Activated CD4-positive, alpha-beta T cell treated with anti-CD3 and anti-CD28 coated beads for 36 hours (primary cell): Measurements from ENCODE around the gene BTBD2. TPM values are rescaled to one million over a fixed set of nuclear protein-coding genes. Genes with fewer than 3 reads are reported as not detected.
"Not testable (repeated sequence)": the region's sequence is repeated elsewhere in the genome, so short reads cannot be mapped to it uniquely, and the experiment has no call there.

Experiments used
- ATAC-seq: fragments of 200-7000 bp; cut with Tn5 transposase; one replicate; pipeline ENCODE4 v1.10.0; 2021; ENCODE audit warnings: mild to moderate bottlenecking, moderate library complexity
- CTCF ChIA-PET: fragments of 350-600 bp; sonication (Branson Sonifier 250); formaldehyde crosslinking; loops from one replicate; lab custom pipeline; 2021; ENCODE audit warnings: antibody characterized with exemption; lab: Charles Lee
- POLR2A ChIA-PET: fragments of 350-600 bp; sonication (Branson Sonifier 250); formaldehyde crosslinking; loops from one replicate; lab custom pipeline; 2021; ENCODE audit warnings: antibody characterized with exemption, inconsistent platforms; lab: Charles Lee
- DNase-seq: peaks from one replicate; pipeline ENCODE4 v3.0.0-alpha.2; 2020
- H3K27ac Mint-ChIP-seq: one replicate; pipeline ENCODE4 v1.8.0; 2021; ENCODE audit warnings: mixed read lengths
- H3K27me3 Mint-ChIP-seq: one replicate; pipeline ENCODE4 v1.8.0; 2021; ENCODE audit warnings: mixed read lengths
- H3K36me3 Mint-ChIP-seq: one replicate; pipeline ENCODE4 v1.8.0; 2021; ENCODE audit warnings: low read depth, mixed read lengths
- H3K4me1 Mint-ChIP-seq: one replicate; pipeline ENCODE4 v1.8.0; 2021; ENCODE audit warnings: mixed read lengths
- H3K4me3 Mint-ChIP-seq: one replicate; pipeline ENCODE4 v1.8.0; 2021; ENCODE audit warnings: mild to moderate bottlenecking, moderate library complexity, mixed read lengths
- H3K9me3 Mint-ChIP-seq: one replicate; pipeline ENCODE4 v1.8.0; 2021; ENCODE audit warnings: low read depth, mixed read lengths
- intact Hi-C, 2 experiments: fragments of 100-400 bp; cut with DNase I in 1 of 2; cut with micrococcal nuclease in 1 of 2; formaldehyde crosslinking; loops; one replicate each; pipeline versions ENCODE4 v1.14.2 to v1.15.1; 2022 to 2024; cut with DNase I, micrococcal nuclease
- total RNA-seq, 2 experiments: library from RNA; stranded (reverse); gene quantifications; one replicate each; pipeline ENCODE4 v1.2.3, GENCODE V29; 2021

BTBD2 gene
- total RNA-seq, 2 experiments from 2014 or later, result 46.7 to 61.8 TPM

- intact Hi-C loops, result no loop called here
- Mint-ChIP-seq H3K4me3 (no peak overlapping the region), H3K9me3 (no peaks in the 10 kb centered on the region), H3K36me3 (peaks cover 31% of the 10 kb centered on the region), H3K27me3 (no peaks in the 10 kb centered on the region), H3K4me1 (no peaks in the 10 kb centered on the region), H3K27ac (no peak overlapping the region)
- CTCF ChIA-PET, result interaction anchor here (0.6 kb wide), 1 partner anchor 59 kb away, joined by 4 read pairs; no protein-coding TSS in a partner anchor
- ATAC-seq, result no peak
- POLR2A ChIA-PET, result interaction anchor here (0.6 kb wide), 1 partner anchor 703 kb away, joined by 4 read pairs; no protein-coding TSS in a partner anchor
- DNase-seq, result no peak
Measured at GRCh38 chr19:1989513-1990229, 25.8 kb downstream of the BTBD2 start.

GRCh38 chr19:1988464-1988863 is 27.1 kb downstream of the BTBD2 start:
- H3K27ac Mint-ChIP-seq, H3K27me3 Mint-ChIP-seq, POLR2A ChIA-PET, intact Hi-C loops, H3K4me1 Mint-ChIP-seq, H3K4me3 Mint-ChIP-seq, DNase-seq, H3K9me3 Mint-ChIP-seq, ATAC-seq, CTCF ChIA-PET: not testable (repeated sequence)
- H3K36me3 Mint-ChIP-seq, result peaks cover 31% of the 10 kb centered on the region

DNA sequence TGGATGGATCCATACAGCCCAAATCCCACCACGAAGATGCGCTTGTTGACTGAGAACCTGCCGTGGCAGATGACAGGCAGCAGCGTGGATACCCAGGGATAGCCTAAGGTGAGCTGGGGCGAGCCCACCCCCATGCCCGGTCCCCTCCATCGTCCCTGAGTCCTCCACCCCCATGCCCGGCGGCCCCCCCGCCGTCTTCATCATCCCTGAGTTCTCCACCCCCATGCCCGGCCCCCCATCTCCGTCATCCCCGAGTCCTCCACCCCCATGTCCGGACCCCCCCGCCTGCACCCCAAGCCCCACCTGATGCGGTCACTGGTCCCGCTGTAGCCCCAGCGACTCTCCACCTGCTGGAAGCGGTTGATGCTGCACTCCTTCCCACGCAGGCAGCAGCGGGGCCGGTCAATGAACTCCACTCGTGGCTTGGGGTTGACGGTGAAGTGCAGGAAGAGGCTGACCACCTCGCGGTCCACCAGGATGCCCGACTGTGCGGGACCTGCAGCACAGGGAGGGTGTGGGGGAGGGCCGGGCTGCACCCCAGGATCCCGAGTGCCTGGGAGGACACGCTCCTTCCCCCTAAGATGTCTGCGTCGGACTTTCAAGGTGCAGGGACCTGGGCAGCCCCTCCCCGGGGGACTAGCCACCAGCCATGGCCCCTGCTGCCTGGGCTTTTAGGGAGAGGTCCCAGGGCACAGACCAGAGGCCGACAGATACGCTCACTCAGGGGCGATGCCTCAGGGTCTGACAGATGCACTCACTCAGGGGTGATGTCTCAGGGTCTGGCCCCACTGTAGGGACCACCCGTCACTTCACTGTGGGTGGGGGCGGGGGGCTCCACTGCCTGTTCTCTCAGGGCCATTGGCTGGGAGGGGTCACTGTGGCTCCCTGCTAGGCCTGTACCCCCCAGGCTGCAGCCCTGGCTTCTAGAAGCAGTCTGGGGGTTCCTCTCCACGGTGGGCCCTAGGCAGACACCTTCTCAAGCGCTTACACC is 28.0 kb downstream of the BTBD2 start:
- Mint-ChIP-seq H3K4me1 (no peaks in the 10 kb centered on the region), H3K9me3 (no peaks in the 10 kb centered on the region), H3K27ac (no peak overlapping the region), H3K27me3 (no peaks in the 10 kb centered on the region), H3K36me3 (peaks cover 27% of the 10 kb centered on the region), H3K4me3 (no peak overlapping the region)
- ChIA-PET POLR2A (no interaction called here), CTCF (interaction anchor here (0.7 kb wide), 1 partner anchor 72 kb away, joined by 4 read pairs; no protein-coding TSS in a partner anchor)
- ATAC-seq (peak; percentile 12), DNase-seq (no peak)
- intact Hi-C loops, result no loop called here

DNA sequence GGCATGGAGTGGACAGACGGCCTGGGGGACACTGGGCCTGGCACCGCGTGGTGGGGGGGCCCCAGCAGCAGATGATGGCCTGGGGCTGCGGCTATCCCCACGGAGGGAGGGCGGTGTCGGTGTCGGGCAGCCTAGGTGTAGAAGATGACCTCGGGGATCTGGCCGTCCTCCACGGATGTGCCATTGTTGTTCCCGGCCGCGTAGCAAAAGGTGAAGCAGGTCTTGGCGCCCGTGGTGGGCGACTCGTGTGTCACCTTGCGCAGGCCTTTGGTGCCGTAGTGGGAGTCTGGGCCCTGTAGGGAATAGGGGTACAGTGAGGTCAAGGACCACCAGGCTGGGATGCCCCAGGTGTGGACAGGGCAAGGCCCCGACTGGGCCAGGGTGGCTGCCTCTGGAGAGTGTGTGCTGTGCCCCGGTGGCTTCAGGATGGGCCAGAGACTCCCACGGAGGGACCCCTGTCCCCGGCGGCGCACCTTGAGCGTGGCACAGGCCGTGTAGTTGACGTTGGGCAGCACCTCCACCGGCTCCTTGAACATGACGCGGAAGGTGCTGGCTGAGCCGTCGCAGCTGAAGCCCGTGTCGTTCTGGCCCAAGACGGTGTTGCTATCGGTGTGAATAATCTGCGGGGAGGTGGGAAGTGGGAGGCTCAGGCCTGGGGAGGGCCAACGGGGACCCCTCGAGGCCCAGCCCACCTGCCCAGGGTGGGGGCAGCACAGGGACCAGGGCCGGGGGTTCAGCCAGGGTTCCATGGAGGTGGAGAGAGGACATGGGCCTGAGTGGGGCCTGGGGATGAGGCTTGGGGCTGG is 29.0 kb downstream of the BTBD2 start:
- POLR2A ChIA-PET, result interaction anchor here (0.8 kb wide), 1 partner anchor 185 kb away, joined by 3 read pairs; no protein-coding TSS in a partner anchor
- intact Hi-C loops, result no loop called here
- Mint-ChIP-seq H3K4me1 (no peaks in the 10 kb centered on the region), H3K9me3 (no peaks in the 10 kb centered on the region), H3K27ac (no peak overlapping the region), H3K36me3 (peaks cover 34% of the 10 kb centered on the region), H3K4me3 (no peak overlapping the region), H3K27me3 (no peaks in the 10 kb centered on the region)
- ATAC-seq, result no peak
- CTCF ChIA-PET, result no interaction called here
- no peak for DNase-seq

- H3K4me3 Mint-ChIP-seq, result no peak overlapping the region
- DNase-seq, result no peak
- no peaks in the 10 kb centered on the region for H3K27me3 Mint-ChIP-seq
- no peaks in the 10 kb centered on the region for H3K9me3 Mint-ChIP-seq
- H3K27ac Mint-ChIP-seq, result no peak overlapping the region
- ChIA-PET POLR2A (interaction anchor here (0.8 kb wide), 1 partner anchor 185 kb away, joined by 3 read pairs; no protein-coding TSS in a partner anchor), CTCF (no interaction called here)
- no peak for ATAC-seq
- H3K36me3 Mint-ChIP-seq, result peaks cover 35% of the 10 kb centered on the region
- intact Hi-C loops, result no loop called here
- H3K4me1 Mint-ChIP-seq, result no peaks in the 10 kb centered on the region
Measured at GRCh38 chr19:1985588-1986356, 29.7 kb downstream of the BTBD2 start.

- Mint-ChIP-seq H3K4me1 (no peaks in the 10 kb centered on the region), H3K36me3 (peaks cover 33% of the 10 kb centered on the region), H3K9me3 (no peaks in the 10 kb centered on the region), H3K27ac (no peak overlapping the region), H3K4me3 (no peak overlapping the region), H3K27me3 (no peaks in the 10 kb centered on the region)
- ChIA-PET CTCF (no interaction called here), POLR2A (no interaction called here)
- ATAC-seq, result no peak
- DNase-seq, result no peak
- intact Hi-C loops, result no loop called here
Measured at GRCh38 chr19:1984357-1984756, 31.2 kb downstream of the BTBD2 start.

DNA sequence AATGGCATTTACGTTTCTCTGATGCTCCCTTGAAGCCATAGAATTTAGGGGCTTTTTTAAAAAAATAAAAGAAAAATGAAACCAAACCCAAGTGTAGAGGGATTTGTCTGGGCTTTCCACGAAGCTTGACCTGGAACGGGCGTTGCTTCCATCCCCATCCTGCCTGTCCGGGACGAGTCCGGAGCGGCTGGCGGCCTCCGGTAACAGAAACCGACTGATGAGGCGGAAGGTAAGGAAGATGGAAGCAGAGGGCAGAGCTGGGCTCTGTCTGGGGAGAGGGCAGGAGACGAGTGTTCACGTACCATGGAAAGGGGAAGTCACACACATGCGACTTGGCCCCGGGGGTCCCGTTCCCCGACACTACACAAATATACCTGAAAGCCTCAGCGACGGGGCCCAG is 34.3 kb downstream of the BTBD2 start:
- ATAC-seq (no peak), DNase-seq (no peak)
- Mint-ChIP-seq H3K36me3 (peaks cover 20% of the 10 kb centered on the region), H3K27ac (no peak overlapping the region), H3K27me3 (no peaks in the 10 kb centered on the region), H3K9me3 (no peaks in the 10 kb centered on the region), H3K4me1 (no peaks in the 10 kb centered on the region), H3K4me3 (no peak overlapping the region)
- ChIA-PET POLR2A (no interaction called here), CTCF (interaction anchor here (0.7 to 0.8 kb wide), 2 partner anchors 98 to 1227 kb away, joined by 3 to 4 read pairs; no protein-coding TSS in a partner anchor)
- intact Hi-C loops, result no loop called here

DNA sequence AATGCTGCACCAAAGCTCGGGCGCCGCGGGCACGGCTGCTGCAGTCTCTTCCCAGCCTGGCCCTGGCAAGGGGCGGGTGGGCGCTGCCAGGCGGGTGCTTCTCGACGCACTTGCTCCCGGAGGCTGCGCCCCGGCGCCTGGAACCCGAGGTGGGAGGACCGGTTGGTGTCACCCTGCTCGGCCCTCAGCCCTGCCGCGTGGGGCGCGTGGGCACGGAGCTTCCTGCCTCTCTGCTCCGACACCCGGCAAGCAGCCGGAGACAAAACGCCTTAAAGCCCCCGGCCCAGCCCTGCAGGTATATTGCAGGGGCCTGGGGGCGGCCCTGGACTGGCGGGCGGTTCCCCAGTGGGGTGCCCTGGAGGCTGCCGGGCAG is 34.7 kb downstream of the BTBD2 start:
- Mint-ChIP-seq H3K36me3 (peaks cover 21% of the 10 kb centered on the region), H3K27me3 (no peaks in the 10 kb centered on the region), H3K4me1 (no peaks in the 10 kb centered on the region), H3K27ac (no peak overlapping the region), H3K4me3 (no peak overlapping the region), H3K9me3 (no peaks in the 10 kb centered on the region)
- ChIA-PET CTCF (interaction anchor here (0.7 kb wide), 1 partner anchor 98 kb away, joined by 4 read pairs; no protein-coding TSS in a partner anchor), POLR2A (no interaction called here)
- DNase-seq, result no peak
- intact Hi-C loops, result no loop called here
- no peak for ATAC-seq

DNA sequence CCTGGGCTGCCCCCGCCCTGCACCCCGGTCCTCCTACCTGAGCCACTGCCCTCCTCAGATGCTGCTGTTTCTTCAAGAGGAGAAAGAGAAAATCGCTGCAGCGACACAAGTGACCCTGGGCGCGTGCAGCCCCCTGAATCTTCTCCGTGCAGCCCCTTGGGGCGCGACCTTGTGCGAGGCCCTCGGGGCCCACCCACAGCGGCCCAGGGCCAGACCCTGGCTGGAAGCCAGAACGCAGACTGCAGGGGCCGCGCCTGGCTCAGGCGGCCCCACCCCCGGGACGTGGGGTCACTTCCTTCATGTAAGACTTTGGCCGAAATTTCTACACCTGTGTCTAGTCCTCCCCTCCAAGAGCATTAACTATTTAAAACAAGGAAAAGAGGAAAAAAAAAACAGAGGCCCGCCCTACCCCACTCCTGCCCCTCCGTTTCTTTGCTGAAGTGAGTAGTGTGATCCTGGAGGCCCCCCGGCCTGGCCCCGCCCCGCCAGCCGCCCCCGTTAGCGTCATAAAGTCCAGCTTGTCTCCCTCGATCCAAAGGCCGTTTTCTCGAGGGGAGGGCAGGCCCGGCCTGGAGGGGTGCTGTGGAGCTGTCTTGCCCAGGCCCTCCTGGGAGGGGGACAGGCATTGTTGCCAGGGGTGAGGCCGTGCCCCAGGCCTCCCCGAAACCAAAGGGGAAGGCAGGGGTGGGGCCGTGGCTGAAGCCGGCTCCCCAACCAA is 35.3 kb downstream of the BTBD2 start:
- Mint-ChIP-seq H3K4me3 (no peak overlapping the region), H3K27ac (no peak overlapping the region), H3K27me3 (no peaks in the 10 kb centered on the region), H3K9me3 (no peaks in the 10 kb centered on the region), H3K36me3 (peaks cover 22% of the 10 kb centered on the region), H3K4me1 (no peaks in the 10 kb centered on the region)
- intact Hi-C loops, result no loop called here
- ATAC-seq (no peak), DNase-seq (no peak)
- ChIA-PET CTCF (no interaction called here), POLR2A (no interaction called here)

DNA sequence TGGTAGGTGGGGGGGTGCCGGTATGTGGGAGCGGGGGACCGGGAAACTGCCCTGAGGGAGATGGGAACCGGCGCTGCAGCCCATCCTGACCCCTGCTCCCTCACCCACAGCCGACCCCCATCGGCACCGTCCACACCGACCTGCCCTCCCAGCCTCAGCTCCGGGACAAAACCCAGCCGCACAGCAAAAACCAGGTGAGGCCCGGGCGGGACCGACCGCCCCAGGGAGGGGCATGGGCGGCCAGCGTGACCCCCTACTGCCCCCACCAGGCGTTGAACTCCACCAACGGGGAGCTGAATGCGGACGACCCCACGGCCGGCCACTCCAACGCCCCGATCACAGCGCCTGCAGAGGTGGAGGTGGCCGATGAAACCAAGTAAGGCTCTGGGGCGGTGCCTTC is 35.9 kb downstream of the BTBD2 start:
- H3K36me3 Mint-ChIP-seq, result peaks cover 20% of the 10 kb centered on the region
- no peaks in the 10 kb centered on the region for H3K27me3 Mint-ChIP-seq
- ATAC-seq (no peak), DNase-seq (no peak)
- intact Hi-C loops, result no loop called here
- H3K4me1 Mint-ChIP-seq, result no peaks in the 10 kb centered on the region
- ChIA-PET CTCF (no interaction called here), POLR2A (no interaction called here)
- no peak overlapping the region for H3K27ac Mint-ChIP-seq
- H3K9me3 Mint-ChIP-seq, result no peaks in the 10 kb centered on the region
- no peak overlapping the region for H3K4me3 Mint-ChIP-seq
